ENCODE results near the gene ATXN1. TPM values are rescaled to one million over a fixed set of nuclear protein-coding genes. Genes with fewer than 3 reads are reported as not detected.
"Not testable (repeated sequence)": the region's sequence is repeated elsewhere in the genome, so short reads cannot be mapped to it uniquely, and the experiment has no call there.

The ATXN1 gene
- polyA plus RNA-seq, 2 of the 4 experiments (the other 2 are of a cell fraction) = 2.9 to 8.3 TPM

GRCh38 chr6:16408766-16409165, 352.5 kb downstream of the ATXN1 start:
- no peak overlapping the region for H3K4me2 ChIP-seq
- no peak for FAIRE-seq
- no peak overlapping the region for H3K27ac ChIP-seq
- peaks cover 5% of the 10 kb centered on the region; the same call in 2 of the 3 replicates for H3K4me1 ChIP-seq
- H3K4me3 ChIP-seq = no peak overlapping the region
- ChIA-PET CTCF (interaction anchor here (1.1 to 3.6 kb wide), 7 partner anchors 11 to 181 kb away, joined by 3 to 46 read pairs (median 5); no protein-coding TSS in a partner anchor), POLR2A (no interaction called here)
- DNase-seq (ENCODE audit: low read depth in 1 of 2, low spot score in 1 of 2) = no peak
- ATAC-seq = no peak
- TF ChIP-seq HOXB13 (CRISPR knock-in tag; IDR thresholded peaks at IDR 0.05; ENCODE audit: low read depth) = no peak
- TF ChIP-seq NR3C1 (IDR thresholded peaks at IDR 0.05) = no peak
- no peak for TF ChIP-seq KDM1A (IDR thresholded peaks at IDR 0.05; ENCODE audit: low read depth)
- TF ChIP-seq RAD21 (conservative IDR thresholded peaks at IDR 0.05 in 1 of 2, IDR thresholded peaks at IDR 0.05 in 1 of 2) = no peak
- TF ChIP-seq CHD2 (IDR thresholded peaks at IDR 0.05; ENCODE audit: low read length, partially characterized antibody) = no peak
- no peak for TF ChIP-seq EHF (CRISPR knock-in tag; IDR thresholded peaks at IDR 0.05)
- no peak for TF ChIP-seq MAZ (IDR thresholded peaks at IDR 0.05; ENCODE audit: borderline replicate concordance, low read depth, low read length)
- TF ChIP-seq FOSB (CRISPR knock-in tag; IDR thresholded peaks at IDR 0.05) = no peak
- TF ChIP-seq ZC3H11A (IDR thresholded peaks at IDR 0.05) = no peak
- TF ChIP-seq HES2 (IDR thresholded peaks at IDR 0.05) = no peak
- 92% methylated on average over 3 of the region's 3 CpGs for WGBS (ENCODE audit: missing lambda C conversion rate)
- no peaks in the 10 kb centered on the region for H3K9me3 ChIP-seq

GRCh38 chr6:16406966-16407365, 354.3 kb downstream of the ATXN1 start:
- no peak for FAIRE-seq
- POLR2A ChIA-PET = no interaction called here
- 92% methylated on average over 2 of the region's 2 CpGs for WGBS (ENCODE audit: missing lambda C conversion rate)

DNA sequence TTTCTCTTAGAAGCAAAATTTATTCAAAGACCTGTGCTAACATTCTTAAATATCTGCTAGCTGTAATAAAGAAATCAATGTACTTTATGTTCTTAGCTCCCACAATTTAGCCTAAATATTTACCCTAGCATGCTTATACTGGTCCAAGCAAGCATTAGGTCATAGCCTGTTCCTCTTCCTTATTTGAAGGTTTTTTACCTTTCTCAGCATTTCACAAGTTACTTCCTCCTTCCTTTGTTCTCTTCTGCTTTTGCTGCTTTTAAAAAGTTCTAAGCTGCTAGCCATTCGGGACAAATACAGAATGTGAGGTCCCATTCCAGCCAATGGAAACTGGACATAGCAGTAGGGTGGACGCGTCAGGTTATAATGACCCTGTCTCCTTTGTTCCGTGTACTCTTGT, 354.7 kb downstream of the ATXN1 start:
- 88% methylated on average over 4 of the region's 4 CpGs for WGBS (ENCODE audit: missing lambda C conversion rate)
- H3K4me2 ChIP-seq; FAIRE-seq; H3K4me3 ChIP-seq; H3K27ac ChIP-seq; H3K9me3 ChIP-seq; H3K4me1 ChIP-seq; POLR2A ChIA-PET; DNase-seq (ENCODE audit: low read depth in 1 of 2, low spot score in 1 of 2); ATAC-seq: not testable (repeated sequence)
- CTCF ChIA-PET = interaction anchor here (1.0 to 2.9 kb wide), 3 partner anchors 8 to 74 kb away, joined by 3 to 10 read pairs (median 5); no protein-coding TSS in a partner anchor

More at GRCh38 chr6:16406966-16407365, 354.3 kb downstream of the ATXN1 start:
- no peak overlapping the region for H3K4me3 ChIP-seq
- DNase-seq (ENCODE audit: low read depth in 1 of 2, low spot score in 1 of 2) (no peak), ATAC-seq (no peak)
- CTCF ChIA-PET = interaction anchor here (1.0 to 2.9 kb wide), 3 partner anchors 8 to 75 kb away, joined by 3 to 10 read pairs (median 5); no protein-coding TSS in a partner anchor
- no peaks in the 10 kb centered on the region for H3K9me3 ChIP-seq
- H3K27ac ChIP-seq = no peak overlapping the region
- peaks cover 5% of the 10 kb centered on the region; the same call in 2 of the 3 replicates for H3K4me1 ChIP-seq
- no peak overlapping the region for H3K4me2 ChIP-seq
- no peak for TF ChIP-seq BCL3 (IDR thresholded peaks at IDR 0.05)
- no peak for TF ChIP-seq FOXS1 (CRISPR knock-in tag; IDR thresholded peaks at IDR 0.05)
- TF ChIP-seq, protein P1, sequence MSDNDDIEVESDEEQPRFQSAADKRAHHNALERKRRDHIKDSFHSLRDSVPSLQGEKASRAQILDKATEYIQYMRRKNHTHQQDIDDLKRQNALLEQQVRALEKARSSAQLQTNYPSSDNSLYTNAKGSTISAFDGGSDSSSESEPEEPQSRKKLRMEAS (IDR thresholded peaks at IDR 0.05) = no peak
- no peak for TF ChIP-seq NFE2L2 (conservative IDR thresholded peaks at IDR 0.05; ENCODE audit: low read length)
- no peak for TF ChIP-seq MAFK (IDR thresholded peaks at IDR 0.05; ENCODE audit: partially characterized antibody)
- TF ChIP-seq ESRRA (IDR thresholded peaks at IDR 0.05; ENCODE audit: borderline replicate concordance, low read length) = no peak
- no peak for TF ChIP-seq TP53 (CRISPR knock-in tag; IDR thresholded peaks at IDR 0.05)
- no peak for TF ChIP-seq CHD4 (IDR thresholded peaks at IDR 0.05; ENCODE audit: borderline replicate concordance)
- no peak for TF ChIP-seq CEBPB (IDR thresholded peaks at IDR 0.05)

DNA sequence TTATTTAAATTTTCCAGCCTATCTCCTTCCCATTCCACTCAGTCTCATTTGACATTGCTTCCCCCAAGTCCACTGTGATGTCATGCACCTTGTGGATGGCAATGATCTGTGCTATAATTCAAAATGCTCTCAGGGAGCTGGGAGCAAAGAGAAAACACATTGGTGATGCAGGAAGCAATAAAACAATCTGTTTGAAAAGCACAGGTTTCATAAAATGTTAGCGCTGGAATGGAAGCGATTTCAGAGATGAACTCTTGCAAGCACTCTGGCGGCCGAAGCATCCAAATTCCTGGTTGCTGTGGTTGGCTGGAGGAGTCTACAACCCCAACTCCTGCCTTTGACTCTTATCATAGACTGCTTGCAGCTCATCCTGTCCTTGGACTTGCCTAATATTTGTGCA, 355.9 kb downstream of the ATXN1 start:
- POLR2A ChIA-PET = no interaction called here
- Histone ChIP-seq H3K4me3 (no peak overlapping the region), H3K4me2 (no peak overlapping the region), H3K4me1 (peaks cover 5% of the 10 kb centered on the region; the same call in 2 of the 3 replicates), H3K9me3 (no peaks in the 10 kb centered on the region), H3K27ac (no peak overlapping the region)
- CTCF ChIA-PET = interaction anchor here (1.1 to 2.9 kb wide), 3 partner anchors 9 to 73 kb away, joined by 3 to 10 read pairs (median 5); no protein-coding TSS in a partner anchor
- ATAC-seq (no peak), DNase-seq (ENCODE audit: low read depth in 1 of 2, low spot score in 1 of 2) (no peak), FAIRE-seq (no peak)
- TF ChIP-seq HEYL (CRISPR knock-in tag; IDR thresholded peaks at IDR 0.05) (no peak), KDM5A (IDR thresholded peaks at IDR 0.05) (no peak), RFX5 (IDR thresholded peaks at IDR 0.05) (no peak), HOXB5 (CRISPR knock-in tag; IDR thresholded peaks at IDR 0.05) (no peak), ESRRA (IDR thresholded peaks at IDR 0.05; ENCODE audit: borderline replicate concordance, low read length) (no peak), MAFK (IDR thresholded peaks at IDR 0.05; ENCODE audit: partially characterized antibody) (no peak), JUN (IDR thresholded peaks at IDR 0.05) (no peak), BHLHE40 (IDR thresholded peaks at IDR 0.05; ENCODE audit: low read depth, low read length) (no peak), CHD4 (IDR thresholded peaks at IDR 0.05; ENCODE audit: borderline replicate concordance) (no peak), TP53 (CRISPR knock-in tag; IDR thresholded peaks at IDR 0.05) (no peak), RAD21 (conservative IDR thresholded peaks at IDR 0.05 in 1 of 2, IDR thresholded peaks at IDR 0.05 in 1 of 2) (no peak), CHD2 (IDR thresholded peaks at IDR 0.05; ENCODE audit: low read length, partially characterized antibody) (no peak)
- TF ChIP-seq, protein P2, sequence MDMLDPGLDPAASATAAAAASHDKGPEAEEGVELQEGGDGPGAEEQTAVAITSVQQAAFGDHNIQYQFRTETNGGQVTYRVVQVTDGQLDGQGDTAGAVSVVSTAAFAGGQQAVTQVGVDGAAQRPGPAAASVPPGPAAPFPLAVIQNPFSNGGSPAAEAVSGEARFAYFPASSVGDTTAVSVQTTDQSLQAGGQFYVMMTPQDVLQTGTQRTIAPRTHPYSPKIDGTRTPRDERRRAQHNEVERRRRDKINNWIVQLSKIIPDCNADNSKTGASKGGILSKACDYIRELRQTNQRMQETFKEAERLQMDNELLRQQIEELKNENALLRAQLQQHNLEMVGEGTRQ (IDR thresholded peaks at IDR 0.05) = no peak
- TF ChIP-seq, protein P3, sequence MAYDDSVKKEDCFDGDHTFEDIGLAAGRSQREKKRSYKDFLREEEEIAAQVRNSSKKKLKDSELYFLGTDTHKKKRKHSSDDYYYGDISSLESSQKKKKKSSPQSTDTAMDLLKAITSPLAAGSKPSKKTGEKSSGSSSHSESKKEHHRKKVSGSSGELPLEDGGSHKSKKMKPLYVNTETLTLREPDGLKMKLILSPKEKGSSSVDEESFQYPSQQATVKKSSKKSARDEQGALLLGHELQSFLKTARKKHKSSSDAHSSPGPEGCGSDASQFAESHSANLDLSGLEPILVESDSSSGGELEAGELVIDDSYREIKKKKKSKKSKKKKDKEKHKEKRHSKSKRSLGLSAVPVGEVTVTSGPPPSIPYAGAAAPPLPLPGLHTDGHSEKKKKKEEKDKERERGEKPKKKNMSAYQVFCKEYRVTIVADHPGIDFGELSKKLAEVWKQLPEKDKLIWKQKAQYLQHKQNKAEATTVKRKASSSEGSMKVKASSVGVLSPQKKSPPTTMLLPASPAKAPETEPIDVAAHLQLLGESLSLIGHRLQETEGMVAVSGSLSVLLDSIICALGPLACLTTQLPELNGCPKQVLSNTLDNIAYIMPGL (CRISPR knock-in tag; IDR thresholded peaks at IDR 0.05; ENCODE audit: borderline replicate concordance) = no peak
- 97% methylated on average over 4 of the region's 4 CpGs for WGBS (ENCODE audit: missing lambda C conversion rate)
